Measurements from ENCODE around the gene C11orf24.
A peak's percentile ranks its signal among the peaks of the same experiment; 100 is the strongest.

The C11orf24 gene

DNA sequence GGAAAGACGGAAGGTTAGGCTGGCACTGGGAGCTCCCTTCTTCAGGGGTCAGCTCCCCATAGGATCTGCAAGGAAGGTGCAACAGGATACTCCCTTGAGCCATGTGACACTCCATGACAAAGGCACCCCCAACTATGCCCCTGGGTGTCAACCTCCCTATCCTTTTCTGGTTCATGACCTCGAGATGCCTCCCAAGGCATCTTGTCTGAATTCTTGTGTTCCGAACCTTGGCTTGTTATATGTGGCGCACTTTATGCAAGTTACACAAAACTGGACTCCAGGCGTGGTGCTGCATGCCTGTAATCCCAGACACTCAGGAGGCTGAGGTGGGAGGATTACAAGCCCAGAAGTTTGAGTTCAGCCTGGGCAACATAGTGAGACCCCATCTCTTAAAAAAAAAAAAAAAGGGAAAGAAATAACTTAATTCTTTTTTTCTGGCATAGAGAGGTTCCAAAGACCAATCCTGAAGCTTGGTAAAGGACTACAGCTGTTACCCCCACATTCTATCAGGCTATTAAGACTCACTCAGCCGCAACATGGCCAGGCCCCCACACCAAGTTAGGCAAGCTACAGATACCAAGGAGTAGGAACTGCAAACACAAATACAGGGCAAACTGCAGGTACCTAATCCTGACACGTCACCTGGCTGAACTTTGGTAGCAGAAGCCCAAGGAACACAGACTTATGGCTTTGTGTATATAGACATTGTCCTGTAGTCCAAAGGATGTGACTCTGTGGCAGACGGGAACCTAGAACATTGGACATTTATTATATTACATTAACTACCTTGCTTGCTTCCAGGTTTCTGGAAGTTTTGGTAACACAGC lies 1.4 kb downstream of the C11orf24 start:
- in situ Hi-C loops (cut with HindIII; ENCODE audit: low sequenced_read_pairs), result no loop called here
- peak overlapping the region; percentile 92 for H3K4me3 ChIP-seq (ENCODE audit: low read depth, low read length)
- TF ChIP-seq, protein P1, sequence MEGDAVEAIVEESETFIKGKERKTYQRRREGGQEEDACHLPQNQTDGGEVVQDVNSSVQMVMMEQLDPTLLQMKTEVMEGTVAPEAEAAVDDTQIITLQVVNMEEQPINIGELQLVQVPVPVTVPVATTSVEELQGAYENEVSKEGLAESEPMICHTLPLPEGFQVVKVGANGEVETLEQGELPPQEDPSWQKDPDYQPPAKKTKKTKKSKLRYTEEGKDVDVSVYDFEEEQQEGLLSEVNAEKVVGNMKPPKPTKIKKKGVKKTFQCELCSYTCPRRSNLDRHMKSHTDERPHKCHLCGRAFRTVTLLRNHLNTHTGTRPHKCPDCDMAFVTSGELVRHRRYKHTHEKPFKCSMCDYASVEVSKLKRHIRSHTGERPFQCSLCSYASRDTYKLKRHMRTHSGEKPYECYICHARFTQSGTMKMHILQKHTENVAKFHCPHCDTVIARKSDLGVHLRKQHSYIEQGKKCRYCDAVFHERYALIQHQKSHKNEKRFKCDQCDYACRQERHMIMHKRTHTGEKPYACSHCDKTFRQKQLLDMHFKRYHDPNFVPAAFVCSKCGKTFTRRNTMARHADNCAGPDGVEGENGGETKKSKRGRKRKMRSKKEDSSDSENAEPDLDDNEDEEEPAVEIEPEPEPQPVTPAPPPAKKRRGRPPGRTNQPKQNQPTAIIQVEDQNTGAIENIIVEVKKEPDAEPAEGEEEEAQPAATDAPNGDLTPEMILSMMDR (IDR thresholded peaks at IDR 0.05; ENCODE audit: low read depth, low read length), result no peak
- no peak for DNase-seq (ENCODE audit: low read depth, low spot score)

DNA sequence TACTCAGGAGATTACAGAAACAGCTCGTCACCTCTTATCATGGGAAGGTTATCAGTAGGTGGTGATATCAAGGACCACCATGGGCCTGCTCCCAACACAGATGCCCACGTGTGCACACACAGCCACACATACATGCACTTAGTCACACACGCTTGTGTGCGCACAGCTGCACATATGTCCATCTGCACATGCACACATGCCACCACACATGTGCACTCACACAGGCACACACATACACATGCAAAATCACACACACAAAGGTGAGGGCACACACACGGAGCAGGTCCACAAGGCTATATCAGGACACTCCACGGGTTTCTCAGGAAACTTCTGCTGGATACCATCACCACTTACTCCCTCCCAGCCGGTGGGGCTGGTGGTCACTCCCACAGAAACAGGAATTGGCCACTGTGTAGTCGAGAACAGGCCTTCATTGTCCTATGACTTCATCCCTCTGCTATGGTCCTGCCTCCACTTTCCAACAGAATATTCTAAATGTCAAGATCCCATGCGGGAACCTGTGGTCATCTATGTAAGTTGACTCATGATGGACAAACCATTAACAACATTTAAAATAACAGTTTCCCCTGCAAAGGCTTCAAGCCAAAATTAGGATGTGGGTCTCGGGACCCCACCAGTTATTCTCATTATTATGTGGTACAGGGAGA lies 2.2 kb downstream of the C11orf24 start:
- in situ Hi-C loops (cut with HindIII; ENCODE audit: low sequenced_read_pairs), result no loop called here
- H3K4me3 ChIP-seq (ENCODE audit: low read depth, low read length), result no peak overlapping the region
- TF ChIP-seq, protein P1 (IDR thresholded peaks at IDR 0.05; ENCODE audit: low read depth, low read length), result no peak
- DNase-seq (ENCODE audit: low read depth, low spot score), result peak; percentile 87

DNA sequence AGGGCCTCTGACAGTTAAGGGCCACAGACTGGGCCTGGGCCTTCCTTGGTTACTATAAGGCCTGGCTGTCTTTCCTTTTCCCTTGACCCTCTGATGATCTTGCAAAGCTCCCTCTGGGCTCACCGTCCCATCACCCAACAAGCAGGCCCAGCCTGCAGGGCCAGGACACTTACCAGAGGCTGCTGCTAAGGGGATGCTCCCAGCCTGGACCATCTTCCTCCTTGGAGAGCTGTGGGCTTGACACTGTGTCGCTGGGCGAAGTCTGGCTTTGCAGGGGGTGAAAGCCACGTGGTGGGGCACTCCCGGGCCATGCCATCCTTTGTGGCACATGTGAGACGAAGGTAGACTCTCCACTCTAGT lies 3.9 kb downstream of the C11orf24 start:
- in situ Hi-C loops (cut with HindIII; ENCODE audit: low sequenced_read_pairs), result no loop called here
- TF ChIP-seq, protein P1 (IDR thresholded peaks at IDR 0.05; ENCODE audit: low read depth, low read length), result no peak
- no peak for DNase-seq (ENCODE audit: low read depth, low spot score)
- H3K4me3 ChIP-seq (ENCODE audit: low read depth, low read length), result no peak overlapping the region

DNA sequence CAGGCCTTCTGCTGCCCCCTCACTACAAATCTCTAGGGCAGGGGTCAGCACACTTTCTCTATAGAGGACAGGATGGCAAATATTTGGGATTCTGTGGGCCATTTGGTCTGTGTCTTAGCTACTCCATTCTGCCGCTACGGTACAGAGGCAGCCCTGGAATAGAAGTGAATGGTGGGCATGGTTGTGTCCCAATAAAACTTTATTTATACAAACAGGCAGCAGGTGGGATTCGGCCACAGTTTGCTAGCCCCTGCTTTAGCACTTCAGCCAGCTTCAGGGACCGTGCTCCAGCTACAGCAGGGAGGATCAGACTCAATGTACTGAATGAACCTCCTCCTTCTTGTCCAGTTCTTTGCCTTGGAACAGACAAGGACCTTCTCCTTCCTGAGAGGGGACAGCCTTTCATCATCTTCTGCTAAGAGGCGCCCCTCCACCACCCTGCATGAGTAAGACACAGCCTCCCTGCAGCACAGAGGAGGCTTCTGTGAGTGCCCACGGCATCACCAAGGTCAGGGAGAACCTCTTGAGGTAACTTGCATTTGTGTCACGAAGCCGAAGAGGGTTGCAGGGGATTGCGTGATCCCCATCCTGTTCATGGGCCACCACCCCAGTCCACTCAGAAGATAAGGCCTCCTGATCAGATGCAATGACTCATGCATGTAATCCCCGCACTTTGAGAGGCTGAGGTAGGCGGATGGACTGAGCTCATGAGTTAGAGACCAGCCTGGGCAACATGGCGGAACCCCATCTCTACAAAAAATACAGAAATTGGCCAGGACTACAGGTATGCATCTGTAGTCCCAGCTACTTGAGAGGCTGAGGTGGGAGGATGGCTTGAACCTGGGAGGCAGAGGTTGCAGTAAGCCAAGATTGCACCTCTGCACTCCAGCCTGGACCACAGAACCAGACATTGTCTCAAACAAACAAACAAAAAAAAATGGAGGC lies 4.6 kb downstream of the C11orf24 start:
- no peak overlapping the region for H3K4me3 ChIP-seq (ENCODE audit: low read depth, low read length)
- no peak for DNase-seq (ENCODE audit: low read depth, low spot score)
- in situ Hi-C loops (cut with HindIII; ENCODE audit: low sequenced_read_pairs), result no loop called here
- TF ChIP-seq, protein P1 (IDR thresholded peaks at IDR 0.05; ENCODE audit: low read depth, low read length), result no peak

DNA sequence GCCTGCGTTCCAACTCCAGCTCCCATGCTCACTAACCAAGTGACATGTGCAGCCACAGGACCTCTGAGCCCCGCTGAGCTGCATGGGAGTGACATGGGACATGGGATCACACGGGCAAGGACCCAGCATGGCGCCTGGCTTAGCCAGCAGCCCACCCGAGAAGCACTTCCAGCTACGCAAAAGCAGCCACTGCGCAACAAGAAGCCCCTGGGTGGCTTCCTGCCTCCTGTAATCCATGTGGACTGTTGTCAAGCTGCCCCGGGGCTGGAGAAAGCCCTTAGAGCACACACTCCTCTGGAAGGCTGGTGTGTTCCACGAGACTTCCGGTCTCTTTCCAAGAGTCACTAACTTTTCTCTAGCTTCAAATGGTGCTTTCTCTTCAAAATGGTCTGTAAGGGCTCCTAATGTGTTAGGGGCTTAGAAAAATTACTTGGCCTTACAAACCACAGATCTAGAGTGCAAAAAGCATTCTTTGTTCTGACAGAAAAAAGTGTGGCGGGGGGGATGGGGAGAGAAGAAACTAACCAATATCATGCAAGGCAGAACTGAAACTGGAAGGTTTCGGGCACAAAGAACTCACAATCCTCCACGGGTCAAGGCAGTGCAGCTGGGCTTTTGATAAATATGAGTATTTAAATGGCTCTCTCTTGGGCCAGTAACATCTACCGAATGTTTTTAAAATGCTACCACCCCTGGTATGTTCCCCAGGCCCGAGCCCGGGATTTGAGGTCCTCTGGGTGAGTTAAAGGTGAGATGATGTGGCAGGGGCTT lies 5.5 kb downstream of the C11orf24 start:
- no peak for DNase-seq (ENCODE audit: low read depth, low spot score)
- TF ChIP-seq, protein P1 (IDR thresholded peaks at IDR 0.05; ENCODE audit: low read depth, low read length), result no peak
- no peak overlapping the region for H3K4me3 ChIP-seq (ENCODE audit: low read depth, low read length)
- in situ Hi-C loops (cut with HindIII; ENCODE audit: low sequenced_read_pairs), result no loop called here
